Measurements from ENCODE around the gene MYL7. TPM values are rescaled to one million over a fixed set of nuclear protein-coding genes. Genes with fewer than 3 reads are reported as not detected.

The MYL7 gene
- total and polyA plus RNA-seq, 2 of the 13 experiments (the other 11 are each of a cell fraction or from before 2014, with no cell fraction given), result 1.8 TPM; not detected in 1

DNA sequence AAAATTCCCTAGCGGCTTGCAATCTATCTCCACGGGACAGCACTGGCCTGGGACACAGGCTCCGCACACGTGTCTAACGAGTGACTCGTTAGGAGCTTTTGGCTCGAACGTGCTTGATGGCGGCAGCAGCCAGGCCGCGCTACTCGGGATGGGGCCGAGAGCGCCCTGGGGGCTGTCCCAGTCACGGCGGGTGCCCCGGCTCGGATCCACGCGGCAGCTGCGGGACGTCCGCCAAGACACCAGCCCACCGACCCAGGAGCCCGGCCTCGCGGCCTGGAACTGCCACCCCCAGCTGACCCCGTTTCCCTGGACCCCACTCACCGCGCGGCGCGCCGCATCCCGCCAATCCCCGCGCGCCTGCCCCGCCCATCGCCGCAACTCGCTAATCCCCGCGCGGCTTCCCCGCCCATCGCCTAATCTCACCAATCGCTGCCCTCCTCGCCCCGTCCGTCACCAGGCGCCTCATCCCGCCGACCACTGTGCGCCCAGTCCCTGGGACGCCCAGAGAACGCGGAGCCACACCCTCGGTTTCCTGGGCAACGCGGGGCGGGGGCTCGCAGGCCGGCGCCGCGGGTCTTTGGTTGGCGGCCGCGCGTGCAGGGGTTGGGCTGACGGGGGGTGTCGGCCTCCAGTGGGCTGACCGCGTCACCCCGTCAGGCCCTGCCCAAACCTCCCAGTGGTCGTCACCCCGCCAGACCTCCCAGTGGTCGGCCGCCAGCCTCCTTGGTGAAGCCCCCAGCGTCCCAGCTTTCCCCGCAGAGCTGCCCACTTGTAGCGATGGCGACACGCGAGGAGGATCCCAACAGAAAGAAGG is 17.7 kb downstream of the MYL7 start, which contains the start of gene POLD2 (continued):
- TF ChIP-seq, protein P1, sequence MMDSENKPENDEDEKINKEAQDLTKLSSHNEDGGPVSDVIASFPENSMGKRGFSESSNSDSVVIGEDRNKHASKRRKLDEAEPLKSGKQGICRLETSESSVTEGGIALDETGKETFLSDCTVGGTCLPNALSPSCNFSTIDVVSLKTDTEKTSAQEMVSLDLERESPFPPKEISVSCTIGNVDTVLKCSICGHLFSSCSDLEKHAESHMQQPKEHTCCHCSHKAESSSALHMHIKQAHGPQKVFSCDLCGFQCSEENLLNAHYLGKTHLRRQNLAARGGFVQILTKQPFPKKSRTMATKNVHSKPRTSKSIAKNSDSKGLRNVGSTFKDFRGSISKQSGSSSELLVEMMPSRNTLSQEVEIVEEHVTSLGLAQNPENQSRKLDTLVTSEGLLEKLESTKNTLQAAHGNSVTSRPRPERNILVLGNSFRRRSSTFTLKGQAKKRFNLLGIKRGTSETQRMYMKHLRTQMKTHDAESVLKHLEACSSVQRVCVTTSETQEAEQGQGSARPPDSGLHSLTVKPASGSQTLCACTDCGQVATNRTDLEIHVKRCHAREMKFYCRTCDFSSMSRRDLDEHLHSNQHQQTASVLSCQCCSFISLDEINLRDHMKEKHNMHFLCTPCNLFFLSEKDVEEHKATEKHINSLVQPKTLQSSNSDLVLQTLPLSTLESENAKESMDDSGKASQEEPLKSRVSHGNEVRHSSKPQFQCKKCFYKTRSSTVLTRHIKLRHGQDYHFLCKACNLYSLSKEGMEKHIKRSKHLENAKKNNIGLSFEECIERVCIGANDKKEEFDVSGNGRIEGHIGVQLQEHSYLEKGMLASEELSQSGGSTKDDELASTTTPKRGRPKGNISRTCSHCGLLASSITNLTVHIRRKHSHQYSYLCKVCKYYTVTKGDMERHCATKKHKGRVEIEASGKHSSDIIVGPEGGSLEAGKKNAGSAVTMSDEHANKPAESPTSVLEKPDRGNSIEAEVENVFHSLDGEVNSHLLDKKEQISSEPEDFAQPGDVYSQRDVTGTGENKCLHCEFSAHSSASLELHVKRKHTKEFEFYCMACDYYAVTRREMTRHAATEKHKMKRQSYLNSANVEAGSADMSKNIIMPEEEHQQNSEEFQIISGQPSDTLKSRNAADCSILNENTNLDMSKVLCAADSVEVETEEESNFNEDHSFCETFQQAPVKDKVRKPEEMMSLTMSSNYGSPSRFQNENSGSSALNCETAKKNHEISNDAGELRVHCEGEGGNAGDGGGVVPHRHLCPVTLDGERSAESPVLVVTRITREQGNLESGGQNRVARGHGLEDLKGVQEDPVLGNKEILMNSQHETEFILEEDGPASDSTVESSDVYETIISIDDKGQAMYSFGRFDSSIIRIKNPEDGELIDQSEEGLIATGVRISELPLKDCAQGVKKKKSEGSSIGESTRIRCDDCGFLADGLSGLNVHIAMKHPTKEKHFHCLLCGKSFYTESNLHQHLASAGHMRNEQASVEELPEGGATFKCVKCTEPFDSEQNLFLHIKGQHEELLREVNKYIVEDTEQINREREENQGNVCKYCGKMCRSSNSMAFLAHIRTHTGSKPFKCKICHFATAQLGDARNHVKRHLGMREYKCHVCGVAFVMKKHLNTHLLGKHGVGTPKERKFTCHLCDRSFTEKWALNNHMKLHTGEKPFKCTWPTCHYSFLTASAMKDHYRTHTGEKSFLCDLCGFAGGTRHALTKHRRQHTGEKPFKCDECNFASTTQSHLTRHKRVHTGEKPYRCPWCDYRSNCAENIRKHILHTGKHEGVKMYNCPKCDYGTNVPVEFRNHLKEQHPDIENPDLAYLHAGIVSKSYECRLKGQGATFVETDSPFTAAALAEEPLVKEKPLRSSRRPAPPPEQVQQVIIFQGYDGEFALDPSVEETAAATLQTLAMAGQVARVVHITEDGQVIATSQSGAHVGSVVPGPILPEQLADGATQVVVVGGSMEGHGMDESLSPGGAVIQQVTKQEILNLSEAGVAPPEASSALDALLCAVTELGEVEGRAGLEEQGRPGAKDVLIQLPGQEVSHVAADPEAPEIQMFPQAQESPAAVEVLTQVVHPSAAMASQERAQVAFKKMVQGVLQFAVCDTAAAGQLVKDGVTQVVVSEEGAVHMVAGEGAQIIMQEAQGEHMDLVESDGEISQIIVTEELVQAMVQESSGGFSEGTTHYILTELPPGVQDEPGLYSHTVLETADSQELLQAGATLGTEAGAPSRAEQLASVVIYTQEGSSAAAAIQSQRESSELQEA (CRISPR knock-in tag; IDR thresholded peaks at IDR 0.05; ENCODE audit: not compliant biosample characterization), result no peak
- TF ChIP-seq, protein P2, sequence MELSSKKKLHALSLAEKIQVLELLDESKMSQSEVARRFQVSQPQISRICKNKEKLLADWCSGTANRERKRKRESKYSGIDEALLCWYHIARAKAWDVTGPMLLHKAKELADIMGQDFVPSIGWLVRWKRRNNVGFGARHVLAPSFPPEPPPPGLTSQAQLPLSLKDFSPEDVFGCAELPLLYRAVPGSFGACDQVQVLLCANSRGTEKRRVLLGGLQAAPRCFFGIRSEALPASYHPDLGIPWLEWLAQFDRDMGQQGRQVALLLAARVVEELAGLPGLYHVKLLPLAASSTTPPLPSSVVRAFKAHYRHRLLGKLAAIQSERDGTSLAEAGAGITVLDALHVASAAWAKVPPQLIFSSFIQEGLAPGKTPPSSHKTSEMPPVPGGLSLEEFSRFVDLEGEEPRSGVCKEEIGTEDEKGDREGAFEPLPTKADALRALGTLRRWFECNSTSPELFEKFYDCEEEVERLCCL (CRISPR knock-in tag; IDR thresholded peaks at IDR 0.05; ENCODE audit: borderline replicate concordance), result no peak
- TF ChIP-seq AGO2 (optimal IDR thresholded peaks at IDR 0.05; ENCODE audit: low read depth, low read length) (peak; percentile 39), LCORL (IDR thresholded peaks at IDR 0.05) (no peak), LCORL (CRISPR knock-in tag; IDR thresholded peaks at IDR 0.05) (peak; percentile 42; the same call in 1 of the 2 replicates), ZSCAN20 (CRISPR knock-in tag; IDR thresholded peaks at IDR 0.05; ENCODE audit: borderline replicate concordance) (no peak; the same call in 1 of the 2 replicates), ZNF430 (CRISPR knock-in tag; IDR thresholded peaks at IDR 0.05) (peak; percentile 61; the same call in 1 of the 2 replicates), MED1 (CRISPR knock-in tag; IDR thresholded peaks at IDR 0.05) (peak; percentile 43; the same call in 1 of the 2 replicates), ZNF816 (CRISPR knock-in tag; IDR thresholded peaks at IDR 0.05; ENCODE audit: borderline replicate concordance) (peak; percentile 73; the same call in 1 of the 2 replicates), PHF20 (CRISPR knock-in tag; IDR thresholded peaks at IDR 0.05) (peak; percentile 80), SOX13 (IDR thresholded peaks at IDR 0.05) (no peak), SOX13 (CRISPR knock-in tag; conservative IDR thresholded peaks at IDR 0.05 in 1 of 2, IDR thresholded peaks at IDR 0.05 in 1 of 2) (0 out of 4 replicates have a peak, but pooled peaks of 1 of the 2 experiments have one; percentile 10)
- TF ChIP-seq, protein P3, sequence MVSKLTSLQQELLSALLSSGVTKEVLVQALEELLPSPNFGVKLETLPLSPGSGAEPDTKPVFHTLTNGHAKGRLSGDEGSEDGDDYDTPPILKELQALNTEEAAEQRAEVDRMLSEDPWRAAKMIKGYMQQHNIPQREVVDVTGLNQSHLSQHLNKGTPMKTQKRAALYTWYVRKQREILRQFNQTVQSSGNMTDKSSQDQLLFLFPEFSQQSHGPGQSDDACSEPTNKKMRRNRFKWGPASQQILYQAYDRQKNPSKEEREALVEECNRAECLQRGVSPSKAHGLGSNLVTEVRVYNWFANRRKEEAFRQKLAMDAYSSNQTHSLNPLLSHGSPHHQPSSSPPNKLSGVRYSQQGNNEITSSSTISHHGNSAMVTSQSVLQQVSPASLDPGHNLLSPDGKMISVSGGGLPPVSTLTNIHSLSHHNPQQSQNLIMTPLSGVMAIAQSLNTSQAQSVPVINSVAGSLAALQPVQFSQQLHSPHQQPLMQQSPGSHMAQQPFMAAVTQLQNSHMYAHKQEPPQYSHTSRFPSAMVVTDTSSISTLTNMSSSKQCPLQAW (CRISPR knock-in tag; IDR thresholded peaks at IDR 0.05), result peak; percentile 85
- TF ChIP-seq, protein P4, sequence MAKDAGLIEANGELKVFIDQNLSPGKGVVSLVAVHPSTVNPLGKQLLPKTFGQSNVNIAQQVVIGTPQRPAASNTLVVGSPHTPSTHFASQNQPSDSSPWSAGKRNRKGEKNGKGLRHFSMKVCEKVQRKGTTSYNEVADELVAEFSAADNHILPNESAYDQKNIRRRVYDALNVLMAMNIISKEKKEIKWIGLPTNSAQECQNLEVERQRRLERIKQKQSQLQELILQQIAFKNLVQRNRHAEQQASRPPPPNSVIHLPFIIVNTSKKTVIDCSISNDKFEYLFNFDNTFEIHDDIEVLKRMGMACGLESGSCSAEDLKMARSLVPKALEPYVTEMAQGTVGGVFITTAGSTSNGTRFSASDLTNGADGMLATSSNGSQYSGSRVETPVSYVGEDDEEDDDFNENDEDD (CRISPR knock-in tag; IDR thresholded peaks at IDR 0.05; ENCODE audit: borderline replicate concordance), result peak; percentile 70
